Vagina (tissue), 2 donors: Measurements from ENCODE around the gene HBG2.

ENCODE experiments used
- CTCF ChIP-seq, 3 experiments: fragments of 450-650 bp in 2 of 3; fragments of 200-600 bp in 1 of 3; sonication (generic) in 1 of 3; IDR thresholded peaks; one replicate each; pipeline ENCODE4 v1.5.1; 2017 to 2019; ENCODE audit warnings: antibody characterized with exemption in 3 of 3, mild to moderate bottlenecking in 2 of 3, moderate library complexity in 2 of 3
- POLR2A ChIP-seq, 2 donors: fragments of 450-650 bp; IDR thresholded peaks; one replicate each; pipeline ENCODE4 v1.6.1; 2017; ENCODE audit warnings: antibody characterized with exemption in 2 of 2, mild to moderate bottlenecking in 2 of 2, moderate library complexity in 2 of 2
- POLR2AphosphoS5 ChIP-seq, 2 donors: sonication (generic); formaldehyde crosslinking; IDR thresholded peaks; one replicate each; pipeline ENCODE4 v1.9.0; 2017; ENCODE audit warnings: antibody characterized with exemption in 2 of 2, mild to moderate bottlenecking in 2 of 2, low read depth in 1 of 2; ENCODE audit not compliant: insufficient read depth in 1 of 2

GRCh38 chr11:5240056-5240455, 14.5 kb downstream of the HBG2 start:
- no peak for TF ChIP-seq CTCF (IDR thresholded peaks at IDR 0.05)
- TF ChIP-seq POLR2A (IDR thresholded peaks at IDR 0.05) = no peak
- no peak for TF ChIP-seq POLR2AphosphoS5 (IDR thresholded peaks at IDR 0.05; ENCODE audit: insufficient read depth in 1 of 2, low read depth in 1 of 2)
